Endothelial cell of umbilical vein (primary cell): ENCODE measurements around the gene SEZ6L.

Experiments used
- CTCF ChIP-seq, 2 donors: IDR thresholded peaks; 1 replicate in 1 of 2; 2 replicates in 1 of 2; pipeline ENCODE4 v1.5.1; 2011; ENCODE audit warnings: low read length in 2 of 2, mild to moderate bottlenecking in 2 of 2, moderate library complexity in 2 of 2, control low read depth in 1 of 2, inconsistent platforms in 1 of 2, low read depth in 1 of 2; ENCODE audit not compliant: insufficient read depth in 1 of 2; ENCODE audit errors: extremely low read depth in 1 of 2
- EZH2 ChIP-seq: IDR thresholded peaks from 2 replicates; pipeline ENCODE4 v1.6.1; 2012; ENCODE audit warnings: borderline replicate concordance, low read depth, mild to moderate bottlenecking, moderate library complexity, low read length, inconsistent platforms; ENCODE audit not compliant: severe bottlenecking
- JUN ChIP-seq: IDR thresholded peaks from 2 replicates; pipeline ENCODE4 v1.6.1; 2011; ENCODE audit warnings: borderline replicate concordance, low read depth; ENCODE audit not compliant: insufficient read length, insufficient read depth
- POLR2A ChIP-seq: IDR thresholded peaks from 2 replicates; pipeline ENCODE4 v1.6.1; 2012; ENCODE audit warnings: low read depth, mild to moderate bottlenecking, control low read depth, low read length
- POLR2AphosphoS5 ChIP-seq: IDR thresholded peaks from 2 replicates; pipeline ENCODE4 v1.6.1; 2012; ENCODE audit warnings: low read depth, mild to moderate bottlenecking, control low read depth, low read length, moderate library complexity; ENCODE audit not compliant: insufficient read depth

DNA sequence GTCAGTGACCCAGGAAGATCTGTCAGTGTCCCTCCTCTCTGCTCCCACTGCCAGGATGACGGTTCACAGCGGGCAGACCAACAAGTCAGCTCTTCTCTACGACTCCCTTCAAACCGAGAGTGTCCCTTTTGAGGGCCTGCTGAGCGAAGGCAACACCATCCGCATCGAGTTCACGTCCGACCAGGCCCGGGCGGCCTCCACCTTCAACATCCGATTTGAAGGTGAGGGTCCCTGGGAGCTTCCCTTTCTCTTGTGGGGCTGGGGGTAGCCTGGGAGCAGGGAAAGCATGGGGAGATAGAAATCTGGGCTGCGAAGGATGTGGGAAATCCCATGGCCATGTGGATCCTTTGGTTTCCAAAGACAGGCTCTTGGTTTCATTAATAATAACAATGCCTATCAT, 141.4 kb downstream of the SEZ6L start:
- no peak for TF ChIP-seq CTCF (IDR thresholded peaks at IDR 0.05; ENCODE audit: extremely low read depth in 1 of 2, insufficient read depth in 1 of 2, low read depth in 1 of 2, low read length in 2 of 2)
- TF ChIP-seq POLR2A: no peak
- TF ChIP-seq EZH2: no peak
- TF ChIP-seq POLR2AphosphoS5: no peak
- no peak for TF ChIP-seq JUN
